HEK293 (cell line): ENCODE measurements around the gene ZSCAN18.

Source experiments
- YY1 ChIP-seq: fragments of 450-650 bp; formaldehyde crosslinking; IDR thresholded peaks from 2 replicates; pipeline ENCODE4 v1.5.1; 2018; ENCODE audit warnings: missing biosample characterization, missing genetic modification characterization
- ZNF140 ChIP-seq: fragments of 450-650 bp; formaldehyde crosslinking; IDR thresholded peaks from 2 replicates; pipeline ENCODE4 v1.5.1; 2016; ENCODE audit warnings: missing biosample characterization, missing genetic modification characterization
- ZNF146 ChIP-seq: fragments of 450-650 bp; formaldehyde crosslinking; IDR thresholded peaks from 2 replicates; pipeline ENCODE4 v1.5.1; 2016; ENCODE audit warnings: missing biosample characterization, missing genetic modification characterization
- TF ChIP-seq, protein P1 (sequence below): fragments of 450-650 bp; formaldehyde crosslinking; conservative IDR thresholded peaks from 2 replicates; pipeline ENCODE4 v1.5.1; 2016; ENCODE audit warnings: low read depth, missing biosample characterization, missing genetic modification characterization
- TF ChIP-seq, protein P2 (sequence below): fragments of 450-650 bp; formaldehyde crosslinking; IDR thresholded peaks from 2 replicates; pipeline ENCODE4 v1.5.1; 2016; ENCODE audit warnings: missing biosample characterization, missing genetic modification characterization

DNA sequence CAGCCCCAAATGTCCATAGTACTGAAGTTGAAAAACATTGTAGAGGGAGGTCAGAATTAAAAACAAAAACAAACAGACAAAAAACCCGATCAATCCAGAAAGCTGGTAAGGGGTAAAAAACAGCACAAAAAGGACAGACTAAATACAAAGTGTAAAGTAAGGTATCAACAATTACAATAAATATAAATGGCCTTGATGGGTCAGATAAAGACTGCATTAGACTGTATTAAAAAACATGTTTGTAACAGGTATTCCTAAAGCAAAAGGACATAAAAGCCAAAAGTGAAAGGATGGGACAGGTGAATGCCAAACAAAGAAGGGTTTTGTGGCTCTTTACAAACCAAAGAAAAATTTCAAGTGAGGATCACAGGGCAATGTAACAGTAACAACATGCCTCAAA, 36.2 kb upstream of the ZSCAN18 start:
- TF ChIP-seq, protein P1, sequence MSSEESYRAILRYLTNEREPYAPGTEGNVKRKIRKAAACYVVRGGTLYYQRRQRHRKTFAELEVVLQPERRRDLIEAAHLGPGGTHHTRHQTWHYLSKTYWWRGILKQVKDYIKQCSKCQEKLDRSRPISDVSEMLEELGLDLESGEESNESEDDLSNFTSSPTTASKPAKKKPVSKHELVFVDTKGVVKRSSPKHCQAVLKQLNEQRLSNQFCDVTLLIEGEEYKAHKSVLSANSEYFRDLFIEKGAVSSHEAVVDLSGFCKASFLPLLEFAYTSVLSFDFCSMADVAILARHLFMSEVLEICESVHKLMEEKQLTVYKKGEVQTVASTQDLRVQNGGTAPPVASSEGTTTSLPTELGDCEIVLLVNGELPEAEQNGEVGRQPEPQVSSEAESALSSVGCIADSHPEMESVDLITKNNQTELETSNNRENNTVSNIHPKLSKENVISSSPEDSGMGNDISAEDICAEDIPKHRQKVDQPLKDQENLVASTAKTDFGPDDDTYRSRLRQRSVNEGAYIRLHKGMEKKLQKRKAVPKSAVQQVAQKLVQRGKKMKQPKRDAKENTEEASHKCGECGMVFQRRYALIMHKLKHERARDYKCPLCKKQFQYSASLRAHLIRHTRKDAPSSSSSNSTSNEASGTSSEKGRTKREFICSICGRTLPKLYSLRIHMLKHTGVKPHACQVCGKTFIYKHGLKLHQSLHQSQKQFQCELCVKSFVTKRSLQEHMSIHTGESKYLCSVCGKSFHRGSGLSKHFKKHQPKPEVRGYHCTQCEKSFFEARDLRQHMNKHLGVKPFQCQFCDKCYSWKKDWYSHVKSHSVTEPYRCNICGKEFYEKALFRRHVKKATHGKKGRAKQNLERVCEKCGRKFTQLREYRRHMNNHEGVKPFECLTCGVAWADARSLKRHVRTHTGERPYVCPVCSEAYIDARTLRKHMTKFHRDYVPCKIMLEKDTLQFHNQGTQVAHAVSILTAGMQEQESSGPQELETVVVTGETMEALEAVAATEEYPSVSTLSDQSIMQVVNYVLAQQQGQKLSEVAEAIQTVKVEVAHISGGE, result no peak
- TF ChIP-seq YY1 (no peak), ZNF140 (tag by site-specific recombination) (no peak), ZNF146 (tag by site-specific recombination) (no peak)
- TF ChIP-seq, protein P2, sequence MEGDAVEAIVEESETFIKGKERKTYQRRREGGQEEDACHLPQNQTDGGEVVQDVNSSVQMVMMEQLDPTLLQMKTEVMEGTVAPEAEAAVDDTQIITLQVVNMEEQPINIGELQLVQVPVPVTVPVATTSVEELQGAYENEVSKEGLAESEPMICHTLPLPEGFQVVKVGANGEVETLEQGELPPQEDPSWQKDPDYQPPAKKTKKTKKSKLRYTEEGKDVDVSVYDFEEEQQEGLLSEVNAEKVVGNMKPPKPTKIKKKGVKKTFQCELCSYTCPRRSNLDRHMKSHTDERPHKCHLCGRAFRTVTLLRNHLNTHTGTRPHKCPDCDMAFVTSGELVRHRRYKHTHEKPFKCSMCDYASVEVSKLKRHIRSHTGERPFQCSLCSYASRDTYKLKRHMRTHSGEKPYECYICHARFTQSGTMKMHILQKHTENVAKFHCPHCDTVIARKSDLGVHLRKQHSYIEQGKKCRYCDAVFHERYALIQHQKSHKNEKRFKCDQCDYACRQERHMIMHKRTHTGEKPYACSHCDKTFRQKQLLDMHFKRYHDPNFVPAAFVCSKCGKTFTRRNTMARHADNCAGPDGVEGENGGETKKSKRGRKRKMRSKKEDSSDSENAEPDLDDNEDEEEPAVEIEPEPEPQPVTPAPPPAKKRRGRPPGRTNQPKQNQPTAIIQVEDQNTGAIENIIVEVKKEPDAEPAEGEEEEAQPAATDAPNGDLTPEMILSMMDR (tag by site-specific recombination), result no peak
